ENCODE results near the gene MAP3K3. TPM values are rescaled to one million over a fixed set of nuclear protein-coding genes. Genes with fewer than 3 reads are reported as not detected.

Gene MAP3K3
- total and polyA plus RNA-seq, 2 experiments from 2014 or later: 6.1 to 24.6 TPM

GRCh38 chr17:63680700-63681099, 58.5 kb downstream of the MAP3K3 start (continued):
- no peak for TF ChIP-seq ZNF462 (CRISPR knock-in tag; IDR thresholded peaks at IDR 0.05)
- no peak for TF ChIP-seq CTCF (conservative IDR thresholded peaks at IDR 0.05; ENCODE audit: low read depth in 2 of 2)
- no peak for TF ChIP-seq STAT1 (IDR thresholded peaks at IDR 0.05; ENCODE audit: unreplicated experiment)
- no peak for TF ChIP-seq NANOG (IDR thresholded peaks at IDR 0.05; ENCODE audit: borderline replicate concordance)
- no peak for TF ChIP-seq CREB1 (CRISPR knock-in tag; IDR thresholded peaks at IDR 0.05; ENCODE audit: low read depth)

- no peak overlapping the region for H3K4me3 ChIP-seq
- peaks cover 2% of the 10 kb centered on the region; the same call in 2 of the 3 replicates for H3K36me3 Mint-ChIP-seq (ENCODE audit: low read depth)
- H4K20me1 ChIP-seq (replicated peaks; ENCODE audit: insufficient read depth): no peaks in the 10 kb centered on the region; the same call in none of the 2 replicates
- no peaks in the 10 kb centered on the region for H3K9me2 ChIP-seq (ENCODE audit: insufficient read depth)
- peaks cover 4% of the 10 kb centered on the region; the same call in 1 of the 2 replicates for H3K36me3 ChIP-seq (ENCODE audit: insufficient read depth)
- no peaks in the 10 kb centered on the region for H3K9me3 Mint-ChIP-seq
- no peaks in the 10 kb centered on the region for H3K27me3 Mint-ChIP-seq (ENCODE audit: insufficient read depth, low read depth, poor library complexity)
- H3F3A ChIP-seq (replicated peaks; ENCODE audit: low read depth): 0 out of 2 replicates have a peak, but pooled peaks cover 3% of the 10 kb centered on the region
- no peak overlapping the region for H3K4me3 Mint-ChIP-seq
- no peak overlapping the region for H3K4me2 ChIP-seq
- no peak overlapping the region for H2AFZ ChIP-seq
- peak; percentile 33 for DNase-seq (ENCODE audit: low spot score)
- ATAC-seq: peak; percentile 80
- H3K4me1 Mint-ChIP-seq: peaks cover 8% of the 10 kb centered on the region; the same call in 2 of the 3 replicates
- H3K27ac ChIP-seq (ENCODE audit: low read depth): no peak overlapping the region
- H3K4me1 ChIP-seq (ENCODE audit: insufficient read depth): peaks cover 5% of the 10 kb centered on the region; the same call in 1 of the 2 replicates
- H3K27ac Mint-ChIP-seq: no peak overlapping the region
- no peaks in the 10 kb centered on the region for H3K79me2 ChIP-seq (replicated peaks; ENCODE audit: insufficient read depth)
- no peaks in the 10 kb centered on the region for H3K27me3 ChIP-seq (ENCODE audit: insufficient read depth)
- TF ChIP-seq CREB1 (CRISPR knock-in tag; IDR thresholded peaks at IDR 0.05; ENCODE audit: low read depth): no peak
- no peak for TF ChIP-seq POLR2AphosphoS5 (IDR thresholded peaks at IDR 0.05; ENCODE audit: low read depth)
- no peak for TF ChIP-seq CTCF (conservative IDR thresholded peaks at IDR 0.05; ENCODE audit: low read depth in 2 of 2)
- TF ChIP-seq JUNB (IDR thresholded peaks at IDR 0.05; ENCODE audit: unreplicated experiment): no peak
- TF ChIP-seq ETS1 (IDR thresholded peaks at IDR 0.05): no peak
- TF ChIP-seq ZNF114 (CRISPR knock-in tag; IDR thresholded peaks at IDR 0.05): no peak
- TF ChIP-seq REST (IDR thresholded peaks at IDR 0.05; ENCODE audit: unreplicated experiment): no peak
Observed at GRCh38 chr17:63681530-63681929, 59.3 kb downstream of the MAP3K3 start.
